ENCODE data around the gene HOOK2. TPM values are rescaled to one million over a fixed set of nuclear protein-coding genes. Genes with fewer than 3 reads are reported as not detected.
A peak's percentile ranks its signal among the peaks of the same experiment; 100 is the strongest.
"Not testable (repeated sequence)": the region's sequence is repeated elsewhere in the genome, so short reads cannot be mapped to it uniquely, and the experiment has no call there.

Gene HOOK2
- polyA plus RNA-seq, 6 donors from 2014 or later = 1.1 to 7.1 (median 3.3) TPM

DNA sequence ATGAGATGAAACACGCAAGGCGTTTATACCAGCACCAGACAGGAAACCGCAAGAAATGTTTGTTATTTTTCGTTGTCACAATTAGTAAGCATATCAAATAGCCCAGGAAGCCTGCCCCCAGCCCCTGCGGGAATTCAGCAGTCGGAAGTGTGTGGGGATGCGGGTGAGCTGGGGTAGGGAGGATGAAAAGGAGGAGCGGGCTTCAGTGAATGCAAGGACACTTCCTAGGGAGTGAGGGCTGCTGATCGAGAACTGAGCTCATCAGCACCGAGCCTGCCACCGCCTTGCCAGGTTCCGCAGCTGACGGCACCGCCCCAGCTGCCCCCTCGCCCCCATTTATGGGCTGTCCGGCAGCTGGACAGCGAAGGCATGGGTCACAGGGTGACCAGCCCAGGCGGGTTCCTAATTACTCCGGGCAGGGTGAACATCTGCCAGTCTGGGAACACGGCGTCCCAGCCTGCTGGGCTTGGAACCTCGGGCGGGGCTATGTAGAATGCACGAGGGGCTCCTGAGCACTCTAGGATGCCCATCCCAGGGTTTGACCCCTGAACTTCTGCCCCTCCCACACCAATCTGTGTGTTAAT, 25.3 kb downstream of the HOOK2 start:
- H3K27ac Mint-ChIP-seq = peak overlapping the region in 2 of 6 donors; percentile 44 to 49
- H3K4me3 Mint-ChIP-seq = peak overlapping the region in 4 of 8 donors; percentile 18 to 51 (median 28)
- ATAC-seq (ENCODE audit: low read depth in 2 of 2) (peak; percentile 35 to 45), DNase-seq (no peak)
- H3K36me3 Mint-ChIP-seq = peaks cover 12 to 27% of the 10 kb centered on the region in 2 donors
- H3K27me3 Mint-ChIP-seq = peaks cover 3 to 55% (median 36%) of the 10 kb centered on the region in 3 donors
- peaks cover 4 to 19% (median 5%) of the 10 kb centered on the region in 3 donors for H3K4me1 Mint-ChIP-seq
- peaks cover 5 to 11% (median 9%) of the 10 kb centered on the region in 7 donors for H3K9me3 Mint-ChIP-seq

DNA sequence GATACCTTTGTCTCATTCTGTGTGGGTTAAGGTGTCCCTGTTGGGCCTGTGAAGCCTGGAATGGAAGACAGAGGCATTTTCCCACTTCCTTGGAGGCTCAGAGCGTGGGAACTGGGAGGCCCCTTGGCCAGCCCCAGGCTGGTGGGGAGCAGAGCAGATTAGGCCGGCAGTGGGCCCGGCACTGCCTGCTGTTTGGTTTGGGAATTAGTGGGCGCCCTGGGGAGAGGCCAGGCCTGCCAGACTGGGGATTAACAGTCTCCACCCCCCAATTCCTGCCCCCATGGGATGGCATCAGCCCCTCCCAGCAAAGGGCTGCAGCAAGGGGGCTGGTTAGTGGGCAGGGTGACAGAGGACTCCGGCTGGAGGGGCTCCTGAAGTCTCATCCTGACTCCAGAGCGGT, 26.9 kb downstream of the HOOK2 start:
- Mint-ChIP-seq H3K4me1 (peaks cover 4 to 19% (median 5%) of the 10 kb centered on the region in 3 donors), H3K36me3 (peaks cover 12 to 27% of the 10 kb centered on the region in 2 donors), H3K4me3 (peak overlapping the region in 1 of 8 donors; percentile 29), H3K9me3 (peaks cover 5 to 11% (median 9%) of the 10 kb centered on the region in 7 donors), H3K27me3 (peaks cover 3 to 44% (median 28%) of the 10 kb centered on the region in 3 donors), H3K27ac (peak overlapping the region in 1 of 6 donors; percentile 53)
- DNase-seq = no peak
- no peak for ATAC-seq (ENCODE audit: low read depth in 2 of 2)

DNA sequence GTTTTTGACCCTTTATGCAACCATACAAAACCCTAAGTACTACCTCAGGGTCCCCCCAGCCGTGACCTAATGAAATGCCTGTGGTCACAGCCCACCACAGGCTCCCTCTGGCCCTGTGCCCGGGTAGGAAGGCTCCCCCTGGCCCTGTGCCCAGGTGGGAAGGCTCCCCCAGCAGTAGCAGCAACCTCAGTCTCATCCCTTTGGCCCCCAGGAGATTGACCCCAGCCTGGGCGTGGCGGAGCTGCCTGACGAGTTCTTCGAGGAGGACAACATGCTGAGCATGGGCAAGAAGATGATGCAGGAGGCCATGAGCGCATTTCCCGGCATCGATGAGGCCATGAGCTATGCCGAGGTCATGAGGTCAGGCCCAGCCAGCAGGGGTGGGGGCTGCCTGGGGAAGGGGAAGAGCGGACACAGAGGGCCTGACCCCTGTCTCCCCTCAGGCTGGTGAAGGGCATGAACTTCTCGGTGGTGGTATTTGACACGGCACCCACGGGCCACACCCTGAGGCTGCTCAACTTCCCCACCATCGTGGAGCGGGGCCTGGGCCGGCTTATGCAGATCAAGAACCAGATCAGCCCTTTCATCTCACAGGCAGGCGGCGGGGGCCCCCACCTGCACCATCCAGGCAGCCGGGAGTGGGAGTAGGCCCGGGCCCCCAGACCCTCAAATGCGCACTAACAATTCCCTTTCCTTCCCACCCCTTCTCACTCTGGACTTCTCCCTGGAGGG, 30.0 kb downstream of the HOOK2 start:
- no peak overlapping the region for H3K4me3 Mint-ChIP-seq
- H3K36me3 Mint-ChIP-seq = peaks cover 17 to 27% of the 10 kb centered on the region in 2 donors
- peak overlapping the region in 1 of 6 donors; percentile 54 for H3K27ac Mint-ChIP-seq
- peaks cover 5 to 13% (median 9%) of the 10 kb centered on the region in 7 donors for H3K9me3 Mint-ChIP-seq
- ATAC-seq (ENCODE audit: low read depth in 2 of 2) (no peak), DNase-seq (no peak)
- peaks cover 0 to 15% (median 5%) of the 10 kb centered on the region in 3 donors for H3K27me3 Mint-ChIP-seq
- H3K4me1 Mint-ChIP-seq = peaks cover 6 to 30% (median 8%) of the 10 kb centered on the region in 3 donors

DNA sequence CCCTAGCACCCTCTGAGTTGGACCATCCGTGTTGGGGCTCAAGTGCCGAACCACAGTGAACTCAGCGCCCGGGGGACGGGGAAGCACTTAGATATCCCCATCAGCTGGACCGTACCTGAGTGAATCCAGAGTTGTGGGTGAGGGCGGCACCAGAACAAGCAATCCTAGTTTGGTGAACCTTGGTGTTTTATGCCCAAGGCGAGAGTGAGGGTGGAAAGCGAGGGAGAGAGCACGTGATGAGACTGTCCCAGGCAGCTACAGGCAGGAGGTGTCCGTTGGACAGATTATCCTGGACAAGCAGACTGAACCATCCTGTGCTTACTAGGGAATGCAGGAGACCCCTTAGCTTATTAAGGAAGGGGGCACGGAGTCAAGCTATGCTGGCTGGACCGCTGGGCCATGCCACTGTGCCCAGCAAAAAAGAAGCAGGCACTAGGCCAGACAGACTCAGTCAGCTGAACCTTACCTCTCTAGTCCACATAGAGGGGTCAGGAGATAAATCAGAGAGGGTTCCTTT, 37.5 kb downstream of the HOOK2 start:
- H3K36me3 Mint-ChIP-seq = peaks cover 3 to 7% of the 10 kb centered on the region in 2 donors
- peak overlapping the region; percentile 89 to 100 (median 100) for H3K4me3 Mint-ChIP-seq
- H3K9me3 Mint-ChIP-seq = peaks cover 0 to 2% (median 0%) of the 10 kb centered on the region in 7 donors
- DNase-seq (no peak), ATAC-seq (ENCODE audit: low read depth in 2 of 2) (no peak)
- H3K4me1 Mint-ChIP-seq = peaks cover 30 to 46% (median 40%) of the 10 kb centered on the region in 3 donors
- peak overlapping the region in 5 of 6 donors; percentile 96 to 99 (median 98) for H3K27ac Mint-ChIP-seq
- H3K27me3 Mint-ChIP-seq = no peaks in the 10 kb centered on the region

DNA sequence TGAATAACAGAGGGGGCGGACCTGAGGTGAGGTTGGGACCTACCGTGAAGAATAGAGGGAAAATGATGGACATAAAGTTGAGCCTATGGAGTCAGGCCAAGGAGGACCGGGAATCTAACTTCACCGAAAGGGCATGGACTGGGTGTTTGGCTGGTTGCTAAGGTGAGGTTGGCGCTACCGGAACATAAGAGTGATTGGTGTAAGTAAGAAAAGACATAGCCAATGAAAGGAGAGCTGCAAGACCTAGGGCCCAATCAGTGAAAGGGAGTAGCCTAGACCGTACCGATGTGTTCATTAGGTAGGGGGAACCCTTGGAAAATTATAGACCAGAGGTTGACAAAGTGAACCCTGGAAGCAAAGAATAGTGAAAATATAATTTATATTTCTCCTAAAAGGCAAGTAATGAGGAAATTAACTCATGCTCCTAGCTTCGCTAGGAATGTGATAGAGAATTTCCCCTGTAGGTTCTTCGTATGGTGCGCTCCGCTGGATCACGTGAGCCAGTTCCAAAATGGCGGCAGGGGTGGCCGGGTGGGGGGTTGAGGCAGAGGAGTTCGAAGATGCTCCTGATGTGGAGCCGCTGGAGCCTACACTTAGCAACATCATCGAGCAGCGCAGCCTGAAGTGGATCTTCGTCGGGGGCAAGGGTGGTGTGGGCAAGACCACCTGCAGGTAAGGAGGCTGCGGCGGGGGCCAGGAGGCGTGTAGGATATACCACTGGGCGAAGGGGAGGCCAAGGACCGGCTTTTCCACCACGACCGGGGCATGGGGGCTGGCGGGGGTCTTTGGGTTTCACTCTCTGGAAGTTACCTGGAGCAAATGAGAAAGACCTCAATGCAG, 38.1 kb downstream of the HOOK2 start, which contains the start of gene GET3:
TSS of gene GET3 (plus strand) at position 503 of the 840 bp plus-strand sequence. CDS start at position 512, 9 bp downstream.
- Mint-ChIP-seq H3K27ac (peak within 1 kb of the TSS; percentile 96 to 99 (median 98)), H3K9me3 (no peaks in the 10 kb centered on the region), H3K4me1 (peaks cover 33 to 50% (median 45%) of the 10 kb centered on the region in 3 donors), H3K36me3 (peaks cover 0 to 7% of the 10 kb centered on the region in 2 donors), H3K27me3 (no peaks in the 10 kb centered on the region), H3K4me3 (peak within 1 kb of the TSS; percentile 89 to 100 (median 100))
- DNase-seq (peak; percentile 85), ATAC-seq (ENCODE audit: low read depth in 2 of 2) (peak; percentile 78 to 81)

DNA sequence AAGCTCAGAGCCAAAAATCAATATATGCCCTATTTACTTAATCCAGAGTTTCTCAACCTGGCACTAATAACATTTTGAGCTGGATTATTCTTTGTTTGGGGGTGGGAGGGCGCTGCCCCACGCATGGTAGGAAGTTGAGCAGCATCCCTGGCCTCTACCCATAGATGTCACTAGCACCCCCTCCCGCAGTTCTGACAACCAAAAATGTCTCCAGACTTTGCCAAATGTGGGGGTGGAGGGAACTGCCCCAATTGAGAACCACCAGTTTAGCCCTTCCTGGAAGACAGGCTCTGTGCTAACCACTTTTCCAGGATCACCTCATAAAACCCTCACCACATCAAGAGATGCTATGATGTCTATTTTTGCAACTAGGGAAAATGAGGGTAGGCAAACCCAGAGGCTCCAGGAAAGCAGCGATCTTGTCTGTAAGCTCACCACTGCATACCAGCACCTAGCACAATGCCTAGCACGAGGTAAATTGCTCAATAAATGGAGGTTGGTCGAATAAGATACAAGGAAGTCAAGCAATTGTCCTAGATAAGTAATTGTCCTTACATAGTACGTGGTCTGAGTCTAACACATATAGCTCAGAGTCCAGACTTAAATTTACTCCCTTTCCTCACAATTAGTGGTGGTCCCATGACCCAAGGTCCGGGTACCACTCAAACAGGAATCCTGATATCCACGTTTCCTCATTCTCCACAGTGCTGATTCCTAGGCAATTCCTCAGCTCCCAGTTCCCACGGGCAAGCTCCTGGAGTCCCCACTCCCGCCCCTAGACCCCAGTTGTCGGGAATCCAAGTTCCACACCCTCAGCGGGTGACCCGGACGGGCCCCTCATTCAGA, 41.8 kb downstream of the HOOK2 start:
- H3K27me3 Mint-ChIP-seq = no peaks in the 10 kb centered on the region
- no peaks in the 10 kb centered on the region for H3K9me3 Mint-ChIP-seq

DNA sequence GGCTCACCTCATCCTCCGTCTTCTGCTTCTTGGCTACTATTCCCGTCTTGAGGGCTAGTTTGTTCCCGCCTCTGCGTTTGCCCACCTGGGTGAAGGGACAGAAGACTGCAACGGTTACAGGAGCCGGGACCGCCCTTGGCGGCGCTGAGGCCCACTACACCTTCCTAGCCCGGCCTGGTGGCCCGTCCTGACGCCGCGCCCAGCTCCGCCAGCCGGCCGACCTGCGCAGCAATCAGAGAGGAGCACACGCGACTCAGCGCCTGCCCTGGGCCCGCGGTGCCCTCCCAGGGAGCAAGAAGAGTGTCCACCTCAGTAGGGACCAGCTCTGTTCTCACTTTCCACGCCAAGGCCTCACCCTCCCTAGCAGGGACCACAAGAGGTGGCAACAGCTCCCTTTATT, 44.0 kb downstream of the HOOK2 start:
- no peaks in the 10 kb centered on the region for H3K9me3 Mint-ChIP-seq
- ATAC-seq (ENCODE audit: low read depth in 2 of 2) = no peak
- H3K36me3 Mint-ChIP-seq = peaks cover 9 to 12% of the 10 kb centered on the region in 2 donors
- DNase-seq = no peak
- no peak overlapping the region for H3K27ac Mint-ChIP-seq
- H3K27me3 Mint-ChIP-seq = no peaks in the 10 kb centered on the region
- H3K4me1 Mint-ChIP-seq = peaks cover 35 to 64% (median 56%) of the 10 kb centered on the region in 3 donors
- H3K4me3 Mint-ChIP-seq = peak overlapping the region in 5 of 8 donors; percentile 4 to 97 (median 35)

More for the DNA sequence above, 41.8 kb downstream of the HOOK2 start:
- ATAC-seq (ENCODE audit: low read depth in 2 of 2) (peak; percentile 8 to 15), DNase-seq (peak; percentile 41)
- peak overlapping the region; percentile 94 to 99 (median 97) for H3K27ac Mint-ChIP-seq
- peaks cover 47 to 73% (median 65%) of the 10 kb centered on the region in 3 donors for H3K4me1 Mint-ChIP-seq
- H3K4me3 Mint-ChIP-seq = peak overlapping the region; percentile 89 to 99 (median 96)
- peaks cover 9 to 14% of the 10 kb centered on the region in 2 donors for H3K36me3 Mint-ChIP-seq

DNA sequence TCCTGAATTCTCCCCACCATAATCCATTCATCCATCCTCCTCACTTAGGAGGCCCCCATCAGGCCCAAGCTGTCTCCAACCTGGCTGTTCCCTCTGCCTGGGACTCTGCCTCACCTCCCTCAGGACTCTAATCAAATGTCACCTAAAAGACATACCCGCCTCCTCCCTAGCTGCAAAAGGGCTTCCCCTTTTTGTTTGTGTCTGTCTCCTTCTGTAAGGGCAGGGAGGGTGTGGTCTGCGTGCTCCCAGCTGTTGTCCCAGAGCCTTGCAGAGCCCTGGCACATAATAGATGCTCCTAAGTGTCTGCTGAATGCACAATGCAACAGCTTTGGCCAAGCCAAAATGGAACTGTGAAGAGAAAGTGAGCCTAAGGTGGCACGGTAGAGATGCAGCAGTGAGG, 45.3 kb downstream of the HOOK2 start:
- peak overlapping the region; percentile 54 to 82 (median 70) for H3K4me3 Mint-ChIP-seq
- no peak for DNase-seq
- peak in 1 of 2 donors; percentile 15 for ATAC-seq (ENCODE audit: low read depth in 2 of 2)
- no peaks in the 10 kb centered on the region for H3K9me3 Mint-ChIP-seq
- H3K27ac Mint-ChIP-seq = peak overlapping the region in 5 of 6 donors; percentile 1 to 94 (median 81)
- H3K36me3 Mint-ChIP-seq = peaks cover 9 to 12% of the 10 kb centered on the region in 2 donors
- no peaks in the 10 kb centered on the region for H3K27me3 Mint-ChIP-seq
- H3K4me1 Mint-ChIP-seq = peaks cover 36 to 66% (median 54%) of the 10 kb centered on the region in 3 donors

DNA sequence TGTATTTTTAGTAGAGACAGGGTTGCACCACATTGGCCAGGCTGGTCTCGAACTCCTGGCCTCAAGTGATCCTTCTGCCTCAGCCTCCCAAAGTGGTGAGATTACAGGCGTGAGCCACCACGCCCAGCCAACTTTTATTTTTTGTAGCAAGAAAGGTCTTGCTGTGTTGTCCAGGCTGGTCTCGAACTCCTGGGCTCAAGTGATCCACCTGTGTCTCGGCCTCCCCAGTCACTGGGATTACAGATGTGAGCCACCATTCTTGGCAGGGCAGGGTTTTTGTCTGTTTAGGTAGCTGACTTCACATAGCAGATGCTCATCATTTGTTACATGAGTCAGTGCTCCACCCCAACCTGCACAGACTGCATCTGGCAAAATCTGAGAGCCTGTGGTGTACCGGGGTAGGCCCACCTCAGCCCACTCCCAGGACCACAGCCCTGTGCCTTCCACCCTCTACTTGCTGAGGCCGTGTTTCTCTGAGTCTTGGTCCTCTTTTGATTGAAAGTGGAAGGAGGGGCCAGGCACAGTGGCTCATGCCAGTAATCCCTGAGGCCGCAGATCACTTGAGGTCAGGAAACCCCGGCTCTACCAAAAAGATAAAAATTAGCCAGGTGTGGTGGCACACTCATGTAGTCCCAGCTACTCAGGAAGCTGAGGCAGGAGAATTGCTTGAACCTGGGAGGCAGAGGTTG, 47.5 kb downstream of the HOOK2 start:
- H3K27ac Mint-ChIP-seq = peak overlapping the region in 2 of 6 donors; percentile 39 to 81

DNA sequence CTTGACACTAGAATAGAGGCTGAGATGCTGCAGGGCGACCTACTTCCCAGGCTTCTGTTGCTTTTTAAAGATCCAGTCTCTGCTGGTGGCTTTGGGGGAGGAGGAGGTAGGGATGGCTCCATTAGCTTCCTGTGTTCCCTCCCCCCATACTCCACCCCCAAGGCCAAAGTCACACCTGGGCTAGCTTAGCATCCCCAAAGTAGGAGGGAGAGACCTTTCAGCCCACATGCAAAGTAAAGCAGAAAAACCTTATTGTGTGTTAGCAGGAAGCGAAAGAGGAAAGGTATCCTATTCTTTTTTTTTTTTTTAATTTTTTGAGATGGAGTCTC, 48.4 kb downstream of the HOOK2 start:
- ATAC-seq (ENCODE audit: low read depth in 2 of 2) (no peak), DNase-seq (no peak)
- Mint-ChIP-seq H3K4me3 (peak overlapping the region in 2 of 8 donors; percentile 41 to 80), H3K36me3 (peaks cover 9 to 12% of the 10 kb centered on the region in 2 donors), H3K27me3 (no peaks in the 10 kb centered on the region), H3K4me1 (peaks cover 38 to 66% (median 57%) of the 10 kb centered on the region in 3 donors), H3K9me3 (no peaks in the 10 kb centered on the region), H3K27ac (no peak overlapping the region)

More for the DNA sequence above, 47.5 kb downstream of the HOOK2 start:
- ATAC-seq (ENCODE audit: low read depth in 2 of 2) (no peak), DNase-seq (no peak)
- Mint-ChIP-seq H3K27me3 (no peaks in the 10 kb centered on the region), H3K4me3 (no peak overlapping the region), H3K4me1 (peaks cover 39 to 70% (median 60%) of the 10 kb centered on the region in 3 donors), H3K36me3 (peaks cover 9 to 12% of the 10 kb centered on the region in 2 donors), H3K9me3 (no peaks in the 10 kb centered on the region)

DNA sequence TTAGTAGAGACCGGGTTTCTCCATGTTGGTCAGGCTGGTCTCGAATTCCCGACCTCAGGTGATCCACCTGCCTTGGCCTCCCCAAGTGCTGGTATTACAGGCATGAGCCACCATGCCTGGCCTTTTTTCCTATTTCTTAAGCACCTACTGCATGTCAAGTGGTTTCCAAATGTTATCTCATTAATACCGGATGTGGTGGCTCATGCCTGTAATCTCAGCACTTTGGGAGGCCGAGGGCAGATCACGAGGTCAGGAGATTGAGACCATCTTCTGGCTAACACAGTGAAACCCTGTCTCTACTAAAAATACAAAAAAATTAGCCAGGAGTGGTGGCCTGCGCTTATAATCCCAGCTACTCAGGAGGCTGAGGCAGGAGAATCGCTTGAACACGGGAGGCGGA, 49.7 kb downstream of the HOOK2 start:
- not testable (repeated sequence) for H3K9me3 Mint-ChIP-seq; DNase-seq; H3K27me3 Mint-ChIP-seq; H3K27ac Mint-ChIP-seq; ATAC-seq (ENCODE audit: low read depth in 2 of 2)
- Mint-ChIP-seq H3K4me3 (peak overlapping the region in 1 of 8 donors; percentile 55), H3K4me1 (peaks cover 47 to 69% (median 63%) of the 10 kb centered on the region in 3 donors), H3K36me3 (peaks cover 7 to 10% of the 10 kb centered on the region in 2 donors)

Measured in naive B cell (primary cell).